B cell (primary cell): Measurements from ENCODE around the gene VRTN. TPM values are rescaled to one million over a fixed set of nuclear protein-coding genes. Genes with fewer than 3 reads are reported as not detected.

Source experiments
- ATAC-seq: fragments of 200-7000 bp; cut with Tn5 transposase; one replicate; pipeline ENCODE4 v1.10.0; 2021; ENCODE audit warnings: low read depth, mild to moderate bottlenecking, moderate number of reproducible peaks, moderate library complexity
- CTCF ChIA-PET: fragments of 350-600 bp; sonication (Branson Sonifier 250); formaldehyde crosslinking; loops from one replicate; lab custom pipeline; 2021; ENCODE audit warnings: antibody characterized with exemption, inconsistent platforms; lab: Charles Lee
- POLR2A ChIA-PET: fragments of 350-600 bp; sonication (Branson Sonifier 250); formaldehyde crosslinking; loops from one replicate; lab custom pipeline; 2021; ENCODE audit warnings: antibody characterized with exemption; lab: Charles Lee
- DNase-seq: peaks from one replicate; pipeline ENCODE4 v3.0.0; 2013
- H2AFZ ChIP-seq: 2 replicates; pipeline ENCODE4 v1.6.1; 2012; ENCODE audit warnings: mild to moderate bottlenecking, low read depth, low read length; ENCODE audit not compliant: insufficient read depth, poor library complexity, severe bottlenecking
- H3K27ac ChIP-seq, 2 donors: 1 replicate in 1 of 2; 2 replicates in 1 of 2; pipeline ENCODE4 v1.5.1; 2012 to 2013; ENCODE audit warnings: low read length in 2 of 2, mild to moderate bottlenecking in 2 of 2, moderate library complexity in 1 of 2
- H3K27me3 ChIP-seq, 4 experiments: fragments of 200-600 bp in 1 of 4; sonication (generic) in 1 of 4; replicated peaks in 1 of 4; 1 replicate in 2 of 4; 2 replicates in 2 of 4; pipeline versions ENCODE4 v1.6.1 to v1.7.0; 2013 to 2016; ENCODE audit warnings: low read length in 3 of 4, mild to moderate bottlenecking in 2 of 4, mixed read lengths in 1 of 4, moderate library complexity in 1 of 4; ENCODE audit not compliant: insufficient read depth in 4 of 4, control insufficient read depth in 3 of 4; ENCODE audit errors: control extremely low read depth in 1 of 4
- H3K36me3 ChIP-seq, 2 experiments: replicated peaks in 1 of 2; 1 replicate in 1 of 2; 2 replicates in 1 of 2; pipeline versions ENCODE4 v1.6.1 to v1.7.1; 2013; ENCODE audit warnings: low read length in 1 of 2; ENCODE audit not compliant: insufficient read depth in 2 of 2, control insufficient read depth in 1 of 2; ENCODE audit errors: control extremely low read depth in 1 of 2, extremely low read depth in 1 of 2
- H3K4me1 ChIP-seq, 2 donors: fragments of 200-600 bp in 1 of 2; sonication (generic) in 1 of 2; 1 replicate in 1 of 2; 2 replicates in 1 of 2; pipeline versions ENCODE4 v1.5.1 to v1.6.1; 2013 to 2017; ENCODE audit warnings: low read length in 2 of 2; ENCODE audit not compliant: control insufficient read depth in 2 of 2, insufficient read depth in 2 of 2
- H3K4me2 ChIP-seq: replicated peaks from 2 replicates; pipeline ENCODE3; 2012; ENCODE audit warnings: mild to moderate bottlenecking, low read depth, low read length; ENCODE audit not compliant: poor library complexity, severe bottlenecking
- H3K4me3 ChIP-seq, 5 experiments: fragments of 200-600 bp in 1 of 5; sonication (generic) in 1 of 5; 1 replicate in 3 of 5; 2 replicates in 2 of 5; pipeline versions ENCODE4 v1.5.1 to v1.7.0; 2011 to 2016; ENCODE audit warnings: low read length in 4 of 5, mild to moderate bottlenecking in 4 of 5, low read depth in 2 of 5, control low read depth in 1 of 5, moderate library complexity in 1 of 5; ENCODE audit not compliant: insufficient read depth in 1 of 5; ENCODE audit errors: control extremely low read depth in 1 of 5, extremely low read depth in 1 of 5
- H3K79me2 ChIP-seq: fragments of 200-600 bp; sonication (generic); one replicate; pipeline ENCODE4 v1.6.0; 2016; ENCODE audit warnings: low read length; ENCODE audit not compliant: control insufficient read depth, insufficient read depth
- H3K9ac ChIP-seq: fragments of 200-600 bp; sonication (generic); 2 replicates; pipeline ENCODE4 v1.6.1; 2017; ENCODE audit warnings: mild to moderate bottlenecking, low read length, moderate library complexity
- H3K9me3 ChIP-seq, 3 donors: one replicate each; pipeline versions ENCODE4 v1.6.1 to v1.7.1; 2013; ENCODE audit warnings: low read length in 2 of 3; ENCODE audit not compliant: control insufficient read depth in 2 of 3, insufficient read depth in 1 of 3; ENCODE audit errors: control extremely low read depth in 1 of 3
- H4K20me1 ChIP-seq: 2 replicates; pipeline ENCODE4 v1.6.0; 2012; ENCODE audit warnings: mild to moderate bottlenecking, low read length; ENCODE audit not compliant: insufficient read depth, control insufficient read depth, poor library complexity, severe bottlenecking
- H3K27ac Mint-ChIP-seq: one replicate; pipeline ENCODE4 v1.8.0; 2021; ENCODE audit warnings: mixed read lengths
- H3K27me3 Mint-ChIP-seq: one replicate; pipeline ENCODE4 v1.8.0; 2021; ENCODE audit warnings: mixed read lengths
- H3K4me1 Mint-ChIP-seq: one replicate; pipeline ENCODE4 v1.8.0; 2021; ENCODE audit warnings: mixed read lengths
- H3K4me3 Mint-ChIP-seq: one replicate; pipeline ENCODE4 v1.8.0; 2021; ENCODE audit warnings: mixed read lengths
- H3K9me3 Mint-ChIP-seq: one replicate; pipeline ENCODE4 v1.8.0; 2022; ENCODE audit warnings: mixed read lengths; ENCODE audit not compliant: insufficient read depth
- CTCF ChIP-seq: fragments of 200-600 bp; IDR thresholded peaks from one replicate; pipeline ENCODE4 v1.8.0; 2022; ENCODE audit warnings: antibody characterized with exemption, mild to moderate bottlenecking
- EZH2 ChIP-seq: IDR thresholded peaks from 2 replicates; pipeline ENCODE4 v1.6.1; 2012; ENCODE audit warnings: borderline replicate concordance, low read depth, mild to moderate bottlenecking, moderate library complexity, low read length; ENCODE audit not compliant: insufficient read depth, poor library complexity, severe bottlenecking
- WGBS: methylation state at CpG from one replicate; pipeline ENCODE4 v1.1.5; 2013; ENCODE audit warnings: missing lambda C conversion rate; ENCODE audit not compliant: insufficient coverage; 5-methylcytosine and 5-hydroxymethylcytosine counted together
- intact Hi-C: fragments of 100-400 bp; cut with micrococcal nuclease; formaldehyde crosslinking; loops from one replicate; pipeline ENCODE4 v1.10.0; 2022
- polyA plus RNA-seq: library from polyadenylated mRNA; depleted of rRNA; stranded (reverse); fragments of >200 nt; gene quantifications from 2 replicates; pipeline ENCODE4 v1.2.3, GENCODE V29; 2012
- total RNA-seq, 2 donors: library from RNA; stranded (reverse); fragments of 120-200 nt in 1 of 2; gene quantifications; 1 replicate in 1 of 2; 2 replicates in 1 of 2; pipeline versions ENCODE4 v1.2.3 to v1.2.4, GENCODE V29; 2013 to 2022

VRTN gene
- total and polyA plus RNA-seq, 2 donors (not counting 1 experiment from before 2014, with no cell fraction given), result not detected

DNA sequence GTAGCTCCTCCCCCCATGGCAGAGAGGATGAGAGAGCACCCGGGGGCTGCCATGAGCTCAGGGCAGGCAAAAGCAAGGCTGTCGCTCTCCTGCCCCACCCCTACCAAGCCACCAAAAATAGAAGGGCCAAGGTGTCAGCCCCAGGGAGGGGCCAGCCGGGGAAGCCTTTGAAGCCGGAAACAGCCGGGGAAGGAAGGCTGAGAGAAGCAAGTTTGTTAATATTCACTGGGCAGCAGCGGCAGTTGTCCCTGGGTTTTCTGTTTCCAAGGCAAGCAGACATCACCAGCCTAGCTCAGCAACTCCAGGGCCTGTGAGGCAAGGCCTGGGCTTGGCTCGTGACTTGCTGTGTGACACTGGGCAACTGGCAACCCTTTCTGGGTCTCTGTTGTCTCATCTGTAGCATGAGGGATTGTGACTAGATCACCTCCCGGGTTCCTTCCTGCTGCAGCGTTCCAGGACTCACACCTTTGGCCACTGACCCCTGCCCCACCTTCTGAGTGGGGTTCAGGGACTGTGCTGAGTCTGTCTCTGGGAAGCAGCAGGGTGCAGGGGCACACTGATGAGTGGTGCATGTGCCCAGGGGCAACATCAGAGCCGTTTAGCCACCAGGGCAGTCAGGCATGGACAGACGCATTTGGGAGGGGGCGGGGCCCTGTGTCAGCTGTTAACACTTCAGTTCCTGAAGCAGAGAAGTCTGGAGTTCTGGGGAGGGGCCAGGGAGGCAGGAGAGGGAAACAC, 53.4 kb downstream of the VRTN start:
- WGBS, result 1% methylated on average over 12 of the region's 12 CpGs
- H2AFZ ChIP-seq, result peak overlapping the region; percentile 75

More for the DNA sequence above, 53.4 kb downstream of the VRTN start:
- Histone ChIP-seq H3K27ac (peak overlapping the region; percentile 92 to 94), H3K4me2 (peak overlapping the region; percentile 84), H3K4me1 (peaks cover 33 to 48% of the 10 kb centered on the region in 2 donors), H4K20me1 (no peaks in the 10 kb centered on the region), H3K4me3 (peak overlapping the region in 4 of 5 experiments; percentile 50 to 67 (median 60)), H3K79me2 (no peaks in the 10 kb centered on the region), H3K27me3 (no peaks in the 10 kb centered on the region), H3K9me3 (no peaks in the 10 kb centered on the region), H3K36me3 (no peaks in the 10 kb centered on the region), H3K9ac (peak overlapping the region; percentile 70)
- peaks cover 61% of the 10 kb centered on the region for H3K4me1 Mint-ChIP-seq
- DNase-seq (peak; percentile 92), ATAC-seq (peak; percentile 89)
- H3K4me3 Mint-ChIP-seq, result peak overlapping the region; percentile 97
- CTCF ChIA-PET, result interaction anchor here (0.8 to 3.5 kb wide), 12 partner anchors 11 to 208 kb away, joined by 3 to 17 read pairs (median 4); partner anchors contain the start of genes ABCD4, ISCA2 and NPC2
- no peaks in the 10 kb centered on the region for H3K27me3 Mint-ChIP-seq
- peak overlapping the region; percentile 100 for H3K27ac Mint-ChIP-seq
- intact Hi-C loops, result loop anchor here (1.0 to 5.0 kb wide), 7 partner anchors 19 to 1264 kb away; partner anchors contain the start of genes ABCD4, ISCA2, NPC2 and PSEN1
- no peaks in the 10 kb centered on the region for H3K9me3 Mint-ChIP-seq
- no peak for TF ChIP-seq CTCF
- no peak for TF ChIP-seq EZH2
- POLR2A ChIA-PET, result interaction anchor here (0.6 to 2.8 kb wide), 3 partner anchors 23 to 99 kb away, joined by 3 to 13 read pairs (median 4); partner anchors contain the start of genes ABCD4, ISCA2 and NPC2
